Posterior vena cava (tissue), 2 donors: ENCODE results near the gene FHAD1. TPM values are rescaled to one million over a fixed set of nuclear protein-coding genes. Genes with fewer than 3 reads are reported as not detected.
A peak's percentile ranks its signal among the peaks of the same experiment; 100 is the strongest.

Experiments used
- DNase-seq: peaks from one replicate; pipeline ENCODE4 v3.0.0-alpha.2; 2020; ENCODE audit warnings: low spot score
- intact Hi-C, 2 donors: fragments of 100-400 bp; cut with DNase I; formaldehyde crosslinking; loops; one replicate each; pipeline versions ENCODE4 v1.14.1 to v1.14.2; 2022 to 2023
- total RNA-seq, 2 donors: library from RNA; stranded (reverse); fragmentation: NEBNext Ultra II Directional; extraction: Animal tissue kit (Norgen Biotek cat#: 25700); gene quantifications; one replicate each; pipeline ENCODE4 v1.2.1, GENCODE V29; 2021
- donor health status: DM: yes; HTN: yes; CAD: no.
- donor health status: DM: yes; HTN: yes; CAD: no.

FHAD1 gene
- total RNA-seq, 2 donors from 2014 or later = 0.43 TPM; not detected in 1

DNA sequence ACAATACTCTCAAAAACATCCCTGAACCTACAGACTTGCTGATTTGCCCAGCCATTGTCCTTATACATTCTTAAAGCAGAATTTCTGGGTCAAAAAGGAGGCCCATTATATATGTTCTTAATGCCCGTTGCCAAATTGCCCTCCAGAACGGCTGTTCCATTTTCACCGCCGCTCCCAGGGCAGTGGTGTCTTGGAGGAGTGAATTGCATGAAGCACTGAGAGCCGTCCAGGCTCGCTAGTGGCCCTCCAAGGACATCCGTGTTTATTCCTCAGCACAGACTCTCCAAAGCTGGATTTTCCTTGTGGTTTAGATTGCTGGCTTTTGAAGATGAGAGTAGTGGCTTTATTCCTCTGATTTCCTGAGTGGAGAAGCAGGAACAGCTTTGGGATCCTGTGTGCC lies 68.8 kb downstream of the FHAD1 start:
- no peak for DNase-seq
- intact Hi-C loops = no loop called here

DNA sequence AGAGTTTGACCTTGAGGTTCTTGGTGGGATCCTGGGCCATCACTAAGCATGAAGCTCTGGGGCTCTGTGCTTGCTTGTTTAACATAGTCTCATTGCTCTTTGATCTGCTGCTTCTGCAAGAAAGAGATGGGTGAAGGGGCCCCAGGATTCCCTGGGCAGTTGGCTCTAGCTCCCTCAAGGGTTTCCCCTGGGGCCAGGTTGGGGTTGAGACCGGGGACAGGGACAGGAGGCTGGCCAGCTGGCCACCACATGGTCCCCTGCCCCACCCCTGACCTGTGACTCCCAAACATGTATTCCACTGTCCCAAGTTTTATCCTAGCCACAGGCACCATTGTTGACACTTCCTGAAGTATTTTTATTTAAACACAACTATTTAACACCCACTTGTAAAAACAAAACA lies 69.5 kb downstream of the FHAD1 start:
- DNase-seq = no peak
- intact Hi-C loops = no loop called here

DNA sequence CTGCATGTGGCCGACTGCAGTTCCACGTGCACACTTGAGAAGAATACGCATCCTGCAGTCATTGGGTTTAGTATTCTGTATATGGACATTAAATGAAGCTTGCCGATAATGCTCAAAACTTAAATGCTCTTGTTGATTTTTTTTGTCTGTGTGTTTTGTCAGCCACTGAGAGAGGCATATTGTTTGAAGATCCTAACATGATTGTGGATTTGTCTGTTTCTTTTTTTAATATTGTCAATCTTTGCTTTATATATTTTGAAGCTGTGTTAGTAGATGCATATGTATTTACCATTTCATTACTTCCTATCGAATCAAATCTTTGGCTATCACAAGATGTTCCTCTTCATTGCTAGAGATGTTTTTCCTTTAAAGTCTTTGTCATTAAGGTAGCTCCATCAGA lies 73.2 kb downstream of the FHAD1 start:
- intact Hi-C loops = loop anchor here in 1 of 2 donors (5.0 kb wide), 1 partner anchor 112 kb away; no protein-coding TSS in a partner anchor
- no peak for DNase-seq

DNA sequence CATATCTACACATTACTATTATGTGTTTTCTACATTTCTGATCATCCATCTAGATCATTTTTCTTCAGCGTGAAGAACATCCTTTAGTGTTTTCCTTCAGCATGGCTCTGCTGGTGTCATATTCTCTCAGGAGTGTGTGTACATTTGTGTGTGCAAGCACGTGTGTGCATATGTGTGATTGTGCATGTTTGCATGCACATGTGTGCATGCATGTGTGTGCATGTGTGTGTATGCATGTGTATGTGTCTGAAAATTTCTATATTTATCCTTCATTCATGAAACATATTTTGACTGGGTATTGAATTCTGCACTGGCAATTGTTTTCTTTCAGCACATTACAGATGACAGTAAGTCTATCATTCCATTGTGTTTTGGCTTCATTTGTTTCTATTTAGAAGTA lies 74.6 kb downstream of the FHAD1 start:
- no peak for DNase-seq
- intact Hi-C loops = loop anchor here in 1 of 2 donors (5.0 kb wide), 1 partner anchor 111 kb away; no protein-coding TSS in a partner anchor

DNA sequence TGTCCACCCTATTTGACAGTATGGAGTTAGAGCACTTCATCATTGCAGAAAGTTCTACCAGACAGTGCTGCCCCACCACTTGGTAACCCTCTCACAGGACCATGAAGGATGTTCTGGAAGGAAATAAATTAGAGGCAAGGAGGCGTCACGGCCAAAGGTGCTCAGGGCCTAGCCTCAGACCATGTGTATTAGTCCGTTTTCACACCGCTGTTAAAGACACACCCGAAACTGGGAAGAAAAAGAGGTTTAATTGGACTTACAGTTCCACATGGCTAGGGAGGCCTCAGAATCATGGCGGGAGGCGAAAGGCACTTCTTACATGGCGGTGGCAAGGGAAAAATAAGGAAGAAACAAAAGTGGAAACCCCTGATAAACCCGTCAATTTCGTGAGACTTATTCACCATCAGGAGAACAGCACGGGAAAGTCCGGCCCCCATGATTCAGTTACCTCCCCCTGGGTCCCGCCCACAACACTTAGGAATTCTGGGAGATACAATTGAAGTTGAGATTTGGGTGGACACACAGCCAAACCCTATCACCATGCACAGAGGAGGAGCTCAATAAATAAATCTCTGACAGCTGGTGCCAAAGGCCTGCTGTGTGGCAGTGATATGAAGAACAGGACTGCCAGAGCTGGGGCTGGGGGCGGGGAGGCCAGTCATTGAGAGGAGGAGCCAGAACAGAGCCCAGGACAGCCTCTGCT lies 75.8 kb downstream of the FHAD1 start:
- intact Hi-C loops = loop anchor here (1.0 to 5.0 kb wide), 2 partner anchors 108 to 110 kb away; no protein-coding TSS in a partner anchor
- DNase-seq = no peak

DNA sequence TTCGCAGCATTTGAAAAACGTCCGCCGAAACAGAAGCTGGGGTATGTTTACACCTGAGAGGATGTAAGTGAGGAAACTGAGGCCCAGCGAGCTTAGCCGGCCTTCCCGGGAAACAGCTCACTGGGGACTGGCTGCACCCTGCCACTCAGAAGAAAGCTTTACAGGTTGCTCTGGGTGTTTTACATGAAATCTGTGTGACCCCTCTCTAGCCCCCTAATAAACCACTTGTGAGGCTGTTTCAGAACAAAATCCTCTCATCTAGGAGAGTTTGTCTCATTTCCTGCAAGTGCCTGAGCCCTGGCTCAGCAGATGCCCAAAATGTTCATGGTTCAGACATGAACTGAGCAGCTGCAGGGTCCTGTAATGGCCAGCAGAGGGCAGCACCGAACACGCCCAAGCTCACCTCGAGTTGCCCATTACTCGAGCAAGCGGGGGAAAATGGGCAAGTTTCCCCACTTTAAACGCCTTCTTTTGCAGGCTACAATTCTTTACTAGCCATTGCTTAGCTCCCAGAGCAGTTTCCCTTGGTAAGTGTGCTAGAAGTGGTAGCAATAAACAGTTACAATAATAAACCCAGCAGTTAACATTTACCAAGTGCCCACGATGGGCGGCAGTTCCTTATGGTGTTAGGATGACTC lies 76.4 kb downstream of the FHAD1 start:
- peak; percentile 92 for DNase-seq
- intact Hi-C loops = loop anchor here (1.0 to 5.0 kb wide), 2 partner anchors 107 to 109 kb away; no protein-coding TSS in a partner anchor

DNA sequence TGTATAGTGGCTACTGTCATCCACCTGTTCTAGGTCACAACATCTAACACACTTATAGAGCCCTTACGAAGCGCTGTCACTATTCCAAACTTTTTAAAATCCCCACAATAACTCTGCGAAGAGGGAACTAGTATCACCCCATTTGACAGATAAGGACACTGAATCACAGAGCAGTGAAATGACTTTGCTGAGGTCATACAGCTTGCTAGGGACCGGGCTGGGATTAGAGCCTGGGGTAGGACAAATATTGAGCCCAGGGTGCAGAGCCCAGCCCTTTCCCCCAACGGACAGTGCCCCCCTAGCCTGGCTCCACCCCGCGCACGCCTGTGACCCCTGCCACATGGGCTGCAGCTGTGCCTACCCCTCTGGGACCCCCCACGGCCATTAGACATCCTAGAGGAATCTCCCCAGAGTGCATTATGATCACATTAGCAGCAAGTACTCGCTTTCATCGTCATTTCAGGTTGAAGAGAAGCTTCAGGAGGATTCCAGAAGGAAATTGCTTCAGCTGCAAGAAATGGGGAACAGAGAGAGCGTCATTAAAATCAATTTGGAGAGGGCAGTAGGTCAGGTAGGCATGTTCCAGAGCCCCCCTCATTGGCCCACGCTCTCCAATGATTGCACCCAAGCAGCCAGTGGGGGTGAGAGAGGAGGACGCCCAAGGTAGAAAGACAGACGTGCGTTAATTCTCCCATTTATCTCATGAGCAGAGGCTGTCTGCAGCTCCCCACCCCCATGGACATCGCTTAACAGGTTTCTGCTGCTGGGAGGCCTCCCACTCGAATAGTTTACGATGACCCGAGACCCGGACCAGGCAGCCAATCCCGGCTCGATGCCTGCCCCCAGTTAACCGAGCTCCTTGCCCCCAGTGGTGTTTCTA lies 77.2 kb downstream of the FHAD1 start:
- intact Hi-C loops = loop anchor here (1.0 to 5.0 kb wide), 2 partner anchors 106 to 108 kb away; no protein-coding TSS in a partner anchor
- no peak for DNase-seq

DNA sequence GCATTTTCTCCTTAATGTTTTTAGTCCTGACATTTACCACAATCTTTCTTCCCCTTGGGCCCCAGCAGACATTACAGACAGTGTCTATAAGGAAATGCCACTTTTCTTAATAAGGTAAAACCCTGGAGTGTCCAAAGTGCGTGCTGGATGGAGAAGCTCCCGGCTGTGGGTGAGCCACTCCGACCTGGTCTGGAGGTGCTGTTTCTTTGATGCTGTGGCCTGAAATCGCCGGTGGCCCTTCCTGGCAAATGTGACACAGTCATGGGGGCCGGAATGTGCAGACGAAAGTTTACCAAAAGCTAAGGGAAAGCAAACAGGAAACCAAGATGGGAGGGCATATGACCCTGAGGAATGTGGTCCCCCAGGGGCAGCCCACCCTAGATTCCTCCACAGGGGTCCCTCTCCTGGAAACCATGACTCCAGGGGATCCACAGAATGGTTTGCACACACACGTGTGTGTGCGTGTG lies 77.9 kb downstream of the FHAD1 start:
- intact Hi-C loops = loop anchor here in 1 of 2 donors (5.0 kb wide), 1 partner anchor 107 kb away; no protein-coding TSS in a partner anchor
- DNase-seq = no peak

DNA sequence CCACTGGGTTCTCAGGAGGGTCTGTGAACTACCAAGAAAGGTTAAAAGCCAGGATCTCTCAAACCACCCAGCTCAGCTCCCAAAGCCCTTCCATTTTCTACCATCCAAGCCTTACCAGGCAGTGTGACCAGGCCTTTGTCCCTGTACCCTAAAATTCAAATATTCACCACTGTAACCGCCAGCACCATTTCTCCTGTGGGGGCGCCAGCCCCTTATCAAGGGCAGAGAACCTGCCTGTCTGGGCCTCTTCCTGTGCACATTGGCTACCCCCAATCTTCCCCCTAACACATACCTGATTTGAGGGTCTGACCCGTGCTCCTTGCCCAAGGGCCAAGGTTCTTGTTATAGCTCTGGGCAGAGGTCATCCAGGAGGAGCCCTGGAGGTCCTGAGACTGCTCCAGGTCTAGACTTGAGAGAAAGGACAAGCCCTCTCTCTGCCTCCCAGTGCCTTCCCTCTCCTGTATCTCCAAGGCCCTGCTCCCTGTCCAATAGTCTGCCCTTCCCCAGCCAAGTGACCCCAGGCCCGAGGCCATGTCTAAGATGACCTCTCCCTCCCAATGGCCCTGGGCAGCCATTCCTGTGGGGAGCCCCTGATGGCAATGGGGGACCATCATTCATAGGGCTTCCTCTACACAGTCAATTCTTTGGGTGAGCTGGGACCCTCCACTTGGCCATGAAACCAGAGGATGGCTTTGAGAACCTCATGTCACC lies 78.5 kb downstream of the FHAD1 start:
- no peak for DNase-seq
- intact Hi-C loops = no loop called here

DNA sequence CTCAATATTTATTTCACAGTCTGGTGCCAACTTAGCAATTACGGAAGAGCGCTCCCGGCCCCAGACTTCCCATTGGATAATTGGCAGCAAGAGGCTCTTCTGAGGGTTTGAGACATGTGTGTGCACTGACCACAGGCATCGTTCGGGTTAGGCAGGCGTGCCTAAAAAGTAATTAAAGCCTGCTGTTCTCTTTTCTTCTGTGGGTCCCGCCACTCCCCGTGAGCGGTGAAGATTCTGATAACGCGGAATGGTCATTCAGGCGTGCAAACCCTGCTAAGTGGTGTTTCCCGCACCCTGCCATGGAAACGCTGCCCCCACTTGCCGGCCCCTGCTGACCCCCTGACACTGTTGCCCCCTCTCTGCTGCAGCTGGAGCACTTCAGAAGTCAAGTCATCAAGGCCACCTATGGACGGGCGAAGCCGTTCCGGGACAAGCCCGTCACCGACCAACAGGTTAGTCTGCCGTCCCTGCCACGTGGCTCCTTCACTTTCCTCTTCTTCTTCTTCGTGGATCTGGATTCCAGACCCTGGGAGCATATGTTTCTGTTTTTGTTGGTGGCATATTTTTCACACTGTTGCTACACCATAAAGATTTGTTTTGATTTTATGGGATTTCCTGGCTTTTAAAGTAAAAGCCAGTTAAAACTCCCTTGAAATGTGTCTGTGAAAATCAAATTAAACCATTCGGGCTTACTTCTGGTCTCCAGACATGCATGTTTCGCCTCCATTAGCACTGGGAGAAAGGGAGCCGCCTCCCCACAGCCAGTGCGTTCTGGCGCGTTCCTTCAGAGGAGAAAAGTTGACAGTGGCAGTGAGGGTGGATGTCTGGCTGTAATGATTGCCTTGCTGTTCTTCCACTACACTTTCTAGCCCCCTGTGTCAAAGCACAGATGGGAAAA lies 79.9 kb downstream of the FHAD1 start:
- intact Hi-C loops = no loop called here
- no peak for DNase-seq

DNA sequence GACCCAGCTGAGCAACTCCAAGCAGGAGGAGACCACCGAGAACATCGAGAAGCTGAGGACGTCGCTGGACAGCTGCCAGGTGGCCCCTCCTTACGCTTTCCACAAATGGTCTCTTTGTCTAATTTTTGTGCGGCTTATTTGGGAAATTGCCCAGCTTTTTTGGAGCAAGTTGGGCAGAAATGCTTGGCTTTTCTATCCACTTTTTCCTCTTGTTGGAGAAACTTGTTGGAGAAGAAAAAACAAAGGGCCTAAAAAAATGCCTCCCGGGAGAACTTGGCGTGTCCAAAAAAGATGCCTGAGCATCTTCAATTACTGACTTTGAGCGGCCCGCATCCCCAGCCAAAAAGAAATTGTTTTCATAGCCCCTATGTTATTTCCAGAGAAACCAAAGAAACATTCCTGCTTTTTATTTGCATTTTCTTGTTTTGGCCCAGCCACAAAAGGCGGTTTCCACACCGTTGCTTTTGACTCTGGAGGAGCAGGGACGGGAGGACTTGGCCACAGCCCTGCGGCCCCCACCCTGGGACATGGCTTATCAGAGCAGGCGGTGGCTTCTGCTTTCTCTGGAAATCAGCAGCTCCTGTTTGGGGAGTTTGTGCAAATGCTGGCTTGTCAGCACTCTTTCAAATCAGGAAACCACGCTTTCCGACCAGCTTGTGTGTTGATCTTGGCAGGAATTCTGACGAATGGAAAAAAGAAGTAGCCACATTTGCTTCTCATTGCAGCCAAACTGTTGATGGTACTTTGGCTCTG lies 81.5 kb downstream of the FHAD1 start:
- DNase-seq = no peak
- intact Hi-C loops = no loop called here

DNA sequence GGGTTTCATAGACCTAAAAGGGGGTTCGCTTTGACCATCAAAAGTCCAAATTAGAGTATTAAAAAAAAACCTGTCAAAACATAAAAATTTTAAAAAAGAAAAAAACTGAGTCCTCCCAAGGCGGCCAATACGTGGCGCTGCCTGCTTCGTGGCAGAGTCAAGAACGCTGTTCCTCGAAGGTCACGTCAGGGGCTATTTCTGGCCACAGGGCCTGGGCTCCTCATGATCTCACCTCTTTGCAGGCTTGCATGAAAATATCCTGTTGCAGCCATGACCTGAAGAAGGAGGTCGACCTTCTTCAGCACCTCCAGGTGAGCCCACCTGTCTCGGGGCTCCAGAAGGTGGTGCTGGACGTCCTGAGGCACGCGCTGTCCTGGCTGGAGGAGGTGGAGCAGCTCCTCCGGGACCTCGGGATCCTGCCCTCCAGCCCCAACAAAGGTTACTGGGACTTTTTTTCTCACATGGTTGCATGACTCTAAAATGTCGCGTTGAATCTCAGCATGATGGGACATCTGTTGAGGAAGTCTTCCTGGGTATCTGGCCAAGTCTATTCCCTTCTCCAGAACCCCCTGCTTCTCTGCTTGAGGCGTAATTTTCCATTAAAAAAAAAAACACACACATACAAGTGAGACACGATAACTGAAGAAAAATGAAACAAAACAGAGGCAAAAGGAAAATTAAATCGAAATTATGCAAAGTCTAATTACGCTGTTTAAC lies 82.2 kb downstream of the FHAD1 start:
- DNase-seq = no peak
- intact Hi-C loops = no loop called here

DNA sequence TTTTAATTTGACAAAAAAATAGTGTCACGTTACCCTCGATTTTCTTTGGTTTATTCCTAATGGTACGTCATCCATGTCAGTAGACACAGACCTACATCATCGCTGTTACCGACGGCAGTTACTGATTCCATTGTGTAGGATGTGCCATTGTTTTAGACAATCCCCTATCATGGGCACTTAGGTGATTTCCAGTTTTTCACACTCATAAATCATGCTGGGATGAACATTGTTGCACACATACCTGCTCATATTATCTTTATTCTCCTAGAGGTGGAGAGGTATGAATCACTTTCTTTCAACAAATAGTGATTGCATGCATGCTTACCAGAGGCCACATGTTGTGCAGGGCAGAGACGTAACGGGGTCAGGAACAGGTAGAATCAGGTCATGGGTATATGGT lies 83.0 kb downstream of the FHAD1 start:
- intact Hi-C loops = loop anchor here in 1 of 2 donors (1.0 kb wide), 1 partner anchor 77 kb away; no protein-coding TSS in a partner anchor
- no peak for DNase-seq

DNA sequence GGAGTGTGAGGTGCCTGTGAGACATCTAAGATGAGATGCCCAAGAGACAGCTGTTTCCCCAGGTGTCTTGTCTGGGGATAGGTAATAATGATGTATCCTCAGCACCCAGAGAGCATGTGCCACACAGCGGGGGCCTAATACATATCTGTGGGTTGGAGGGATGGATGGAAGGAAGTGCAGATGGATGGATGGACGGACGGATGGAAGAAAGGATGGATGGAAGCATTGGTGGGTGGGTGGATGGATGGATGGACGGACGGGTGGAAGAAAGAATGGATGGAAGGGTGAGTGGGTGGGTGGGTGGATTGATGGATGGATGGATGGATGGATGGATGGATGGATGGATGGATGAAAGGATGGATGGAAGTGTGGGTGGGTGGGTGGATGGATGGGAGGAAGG lies 84.2 kb downstream of the FHAD1 start:
- DNase-seq = no peak
- intact Hi-C loops = no loop called here

DNA sequence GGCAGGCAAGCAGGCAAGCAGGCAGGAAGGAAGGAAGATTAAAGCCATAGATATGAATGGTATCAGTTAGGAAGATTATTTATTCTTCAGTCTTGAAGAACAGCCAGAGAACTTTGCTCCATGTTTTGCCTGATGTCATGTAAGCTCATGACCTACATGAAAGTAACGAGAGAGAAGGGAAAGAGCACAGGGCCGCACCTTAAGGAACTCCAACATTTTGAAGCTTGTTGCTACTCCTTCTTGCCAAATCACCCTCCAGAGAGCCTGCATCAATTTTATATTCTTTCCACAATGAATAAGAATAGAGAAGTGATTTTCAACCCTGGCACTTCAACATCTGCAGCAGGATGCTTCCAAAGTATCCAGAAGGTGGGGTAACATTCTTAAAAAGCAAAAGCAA lies 84.7 kb downstream of the FHAD1 start:
- intact Hi-C loops = no loop called here
- DNase-seq = no peak

DNA sequence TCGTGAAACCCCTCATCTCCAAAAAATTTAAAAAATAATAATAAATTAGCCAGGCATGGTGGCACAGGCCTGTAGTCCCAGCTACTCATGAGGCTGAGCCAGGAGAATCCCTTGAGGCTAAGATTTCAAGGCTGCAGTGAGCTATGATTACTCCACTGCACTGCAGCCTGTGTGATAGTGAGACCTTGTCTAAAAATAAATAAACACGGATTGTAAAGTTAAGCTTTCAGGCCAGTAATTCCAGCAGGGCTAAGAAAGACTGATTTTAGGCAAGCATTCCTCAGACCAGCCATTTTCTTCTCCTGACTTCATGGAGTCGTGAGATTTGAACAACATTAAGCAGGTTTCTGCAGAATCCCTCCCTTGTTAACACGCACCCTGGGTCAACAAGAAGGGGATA lies 85.5 kb downstream of the FHAD1 start:
- intact Hi-C loops = no loop called here
- DNase-seq = no peak
